HG03139 (cell line): ENCODE measurements around the gene FMNL2.
A peak's percentile ranks its signal among the peaks of the same experiment; 100 is the strongest.

Experiments
- ATAC-seq: cut with Tn5 transposase; IDR thresholded peaks from one replicate; pipeline ENCODE4 v1.9.1; 2021; ENCODE audit not compliant: unreplicated experiment

The FMNL2 gene

DNA sequence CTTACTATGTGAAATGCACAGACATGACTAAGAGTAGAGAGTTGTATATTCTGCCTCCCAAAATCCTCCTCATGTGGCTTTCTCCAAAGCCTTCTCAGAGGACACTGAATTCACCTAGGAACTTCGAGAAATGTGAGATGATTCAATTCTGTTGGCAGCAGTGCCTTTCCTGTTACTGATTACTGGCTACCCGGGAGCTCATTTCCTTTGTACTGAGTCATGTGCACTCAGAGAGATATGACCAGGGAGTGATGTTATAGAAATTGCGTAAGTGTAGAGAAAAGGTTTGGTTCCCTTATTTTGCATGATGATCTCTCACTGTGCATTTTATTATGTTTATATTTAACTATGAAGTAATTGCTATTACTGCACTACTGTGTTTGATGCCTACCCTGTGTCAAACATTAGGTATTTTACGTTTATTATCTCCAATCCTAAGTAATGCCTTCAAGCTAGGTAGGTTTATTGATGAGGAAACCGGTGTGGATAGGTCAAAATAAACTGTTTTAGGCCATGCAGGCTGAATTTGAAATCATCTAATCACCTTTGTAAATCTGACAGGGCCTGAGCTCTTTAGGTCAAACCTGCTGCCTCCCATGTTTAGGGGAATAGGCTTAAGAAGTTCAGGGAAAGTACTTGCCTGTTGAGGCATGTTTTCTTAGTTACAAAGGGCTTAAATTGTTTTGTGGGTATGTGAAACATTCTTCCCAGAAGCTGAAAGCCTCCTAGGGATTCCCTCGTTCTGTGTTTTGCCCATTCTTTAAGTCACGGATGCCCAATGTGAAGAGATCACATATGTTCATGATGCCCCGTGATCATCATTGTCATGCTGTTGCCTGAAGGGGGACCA lies 86.8 kb downstream of the FMNL2 start:
- peak; percentile 92 for ATAC-seq

DNA sequence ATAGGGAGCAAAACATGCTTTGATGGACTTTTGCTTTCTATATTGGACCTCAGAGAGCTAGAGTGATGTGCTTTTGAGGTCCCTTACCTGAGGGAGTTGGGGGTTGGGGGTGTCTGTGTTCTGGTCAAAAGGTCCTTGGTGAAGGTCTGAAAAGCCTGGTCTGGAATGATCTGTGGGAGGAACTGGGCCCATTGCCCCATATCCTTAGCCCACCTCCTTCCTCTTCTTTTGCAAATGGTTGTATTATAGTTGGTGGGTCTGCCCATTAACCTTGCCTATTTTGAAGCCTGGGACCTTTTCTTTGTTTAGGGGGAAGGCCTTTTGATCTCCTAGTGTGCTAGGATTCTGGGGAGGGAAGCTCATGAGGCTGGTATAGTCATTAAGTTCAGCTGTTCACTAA lies 88.7 kb downstream of the FMNL2 start:
- ATAC-seq, result no peak

DNA sequence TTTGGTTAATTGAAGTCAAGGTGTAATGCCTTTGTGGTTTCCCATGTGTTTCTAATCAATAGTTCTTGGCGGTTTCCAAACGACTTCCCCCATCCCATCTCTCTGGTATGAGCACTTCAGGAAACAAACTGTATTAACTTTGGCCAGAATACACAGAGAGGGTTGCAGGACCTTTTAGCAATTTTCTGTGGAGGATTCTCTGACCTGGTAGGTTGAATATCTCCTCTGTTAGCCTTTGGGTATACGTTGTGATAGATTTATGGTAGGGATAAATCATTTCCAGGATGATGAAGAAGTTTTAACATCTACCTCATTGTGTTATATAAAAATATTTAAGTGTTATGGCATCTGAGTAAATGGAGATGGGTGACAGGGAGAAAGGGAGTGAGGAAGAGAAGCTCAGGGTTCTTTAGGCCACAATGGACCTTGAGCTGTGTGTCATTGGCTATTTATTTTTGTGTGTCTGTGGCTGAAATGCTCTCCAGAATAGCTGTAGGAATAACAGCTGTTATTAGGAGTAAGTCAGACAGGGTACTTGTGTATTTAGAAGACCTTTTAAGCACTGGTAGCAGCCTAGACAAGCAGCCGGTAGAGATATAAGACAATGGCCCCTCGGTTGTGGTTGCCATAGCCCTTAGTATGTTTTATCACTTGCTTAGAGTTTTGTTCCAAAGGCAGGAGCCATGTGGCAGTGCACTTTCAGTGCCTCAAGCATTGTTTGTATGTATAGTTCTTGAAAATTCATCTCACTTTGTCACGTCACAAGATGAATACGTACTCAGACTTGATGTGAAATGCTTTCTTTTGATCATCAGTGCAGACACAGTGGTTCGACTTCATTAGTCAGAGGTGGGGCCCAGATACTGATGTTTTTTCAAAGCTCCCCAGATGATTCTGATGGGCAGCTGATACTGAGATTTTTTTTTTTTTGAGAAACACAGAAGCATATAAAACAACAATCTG lies 91.1 kb downstream of the FMNL2 start:
- ATAC-seq, result no peak

DNA sequence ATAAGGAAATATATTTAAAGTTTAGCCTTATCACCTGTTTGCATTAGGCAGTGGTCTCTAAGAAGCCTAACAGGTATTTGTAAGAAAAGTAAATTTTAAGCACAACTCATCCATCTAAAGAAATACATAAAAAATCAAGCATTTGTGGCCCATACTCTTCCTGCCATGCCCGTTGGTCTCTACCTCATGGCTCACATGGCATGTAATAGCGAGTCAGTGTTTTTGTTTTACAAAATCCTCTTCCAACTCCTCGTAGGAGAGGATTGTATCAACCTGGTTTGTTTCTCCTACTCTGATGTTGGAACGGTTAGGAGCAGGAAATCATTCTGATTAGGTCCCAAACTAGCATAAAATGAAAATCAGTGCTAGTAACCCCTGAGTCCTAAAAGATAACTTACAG lies 91.8 kb downstream of the FMNL2 start:
- no peak for ATAC-seq

DNA sequence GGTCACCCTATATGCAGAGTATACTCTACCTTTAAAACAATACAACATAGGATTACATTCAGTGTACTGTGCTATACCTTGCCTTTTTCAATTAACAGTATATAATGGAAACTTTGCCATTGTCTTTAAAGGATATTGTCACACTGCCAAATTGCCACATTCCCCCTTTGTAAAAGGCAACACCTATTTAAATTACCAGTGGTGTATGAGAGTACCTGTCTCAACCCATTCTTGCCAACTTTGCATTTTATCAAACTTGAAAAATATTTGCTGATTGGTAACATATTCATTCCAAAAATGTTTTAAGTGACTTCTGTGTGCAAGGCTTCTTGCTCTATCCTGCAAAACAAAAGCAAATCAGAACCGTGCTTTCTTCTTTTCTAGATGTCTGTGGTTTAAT lies 92.9 kb downstream of the FMNL2 start:
- ATAC-seq, result no peak

DNA sequence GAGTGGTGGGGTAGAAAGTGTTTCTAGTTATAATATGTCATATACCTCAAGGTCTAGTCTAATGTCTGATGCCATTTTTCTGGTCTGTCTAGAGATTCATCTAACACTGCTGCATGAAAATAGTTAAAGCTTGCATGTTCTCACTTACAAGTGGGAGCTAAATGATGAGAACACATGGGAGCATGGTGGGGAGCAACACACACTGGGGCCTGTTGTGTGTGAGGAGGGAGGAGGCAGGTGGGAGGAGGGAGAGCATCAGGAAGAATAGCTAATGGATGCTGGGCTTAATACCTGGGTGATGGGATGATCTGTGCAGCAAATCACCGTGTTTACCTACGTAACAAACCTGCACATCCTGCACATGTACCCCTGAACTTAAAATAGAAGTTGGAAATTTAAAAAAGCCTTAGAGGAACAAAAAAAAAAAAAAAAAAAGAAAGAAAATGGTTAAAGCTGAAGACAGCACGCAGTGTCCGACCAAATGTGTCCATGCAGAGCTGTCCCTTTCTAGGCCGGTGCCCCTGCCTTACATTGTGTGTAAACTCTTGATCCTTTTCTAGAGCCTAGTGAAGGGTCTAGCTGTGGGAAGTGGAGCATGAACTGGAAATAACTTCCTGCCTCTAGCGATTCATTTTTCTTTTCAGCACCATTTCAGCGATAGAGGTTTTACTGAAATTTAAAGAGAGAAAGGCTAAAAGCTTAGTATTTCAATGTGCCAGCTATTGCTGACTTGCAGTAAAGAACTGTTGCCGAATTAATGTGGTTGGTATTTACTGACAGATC lies 94.0 kb downstream of the FMNL2 start:
- ATAC-seq, result no peak

DNA sequence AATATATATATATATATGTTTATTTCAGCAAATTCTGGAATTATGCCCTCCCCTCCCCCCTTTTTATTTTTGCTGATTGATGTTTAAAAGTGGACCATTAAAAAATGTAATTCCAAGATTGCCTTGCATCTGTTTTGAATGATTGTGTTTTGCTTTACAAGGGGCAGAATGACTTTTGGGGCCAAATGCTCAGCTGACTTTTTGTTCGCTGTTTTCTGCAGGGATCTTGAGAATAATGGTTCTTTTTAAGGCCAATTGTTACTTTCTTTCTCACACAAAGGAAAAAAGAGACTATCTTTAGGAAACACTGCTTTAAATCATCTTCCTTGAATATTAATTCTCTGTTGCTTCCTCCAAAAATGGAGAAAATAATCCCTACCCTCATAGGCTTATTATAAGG lies 95.9 kb downstream of the FMNL2 start:
- no peak for ATAC-seq

DNA sequence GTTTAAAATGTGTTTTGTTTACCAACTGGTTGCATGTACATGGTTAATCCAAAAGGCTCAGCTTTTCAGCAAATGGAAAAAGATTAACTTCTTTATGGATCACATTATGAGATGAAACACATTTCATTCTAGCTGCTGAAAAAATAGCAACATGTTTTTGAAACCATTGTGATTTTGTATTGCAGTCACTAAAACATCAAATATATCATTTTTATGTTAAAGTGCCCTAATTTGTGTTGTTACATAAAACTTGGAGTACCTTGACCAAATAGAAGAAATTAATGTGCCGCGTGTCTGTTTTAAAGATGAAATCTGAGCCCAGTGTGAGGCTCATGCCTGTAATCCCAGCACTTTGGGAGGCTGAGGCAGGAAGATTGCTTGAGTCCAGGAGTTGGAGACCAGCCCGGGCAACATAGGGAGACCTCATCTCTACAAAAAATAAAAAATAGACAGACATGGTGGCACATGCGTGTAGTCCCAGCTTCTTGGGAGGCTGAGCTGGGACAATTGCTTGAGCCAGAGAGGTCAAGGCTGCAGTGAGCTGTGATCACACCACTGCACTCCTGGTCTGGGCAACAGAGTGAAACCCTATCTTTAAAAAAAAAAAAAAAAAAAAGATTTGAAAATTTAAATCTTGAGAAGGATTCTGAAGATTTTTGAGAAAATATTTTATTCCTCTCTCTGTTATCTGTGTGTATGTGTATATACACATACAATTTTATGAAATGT lies 96.6 kb downstream of the FMNL2 start:
- ATAC-seq, result no peak

DNA sequence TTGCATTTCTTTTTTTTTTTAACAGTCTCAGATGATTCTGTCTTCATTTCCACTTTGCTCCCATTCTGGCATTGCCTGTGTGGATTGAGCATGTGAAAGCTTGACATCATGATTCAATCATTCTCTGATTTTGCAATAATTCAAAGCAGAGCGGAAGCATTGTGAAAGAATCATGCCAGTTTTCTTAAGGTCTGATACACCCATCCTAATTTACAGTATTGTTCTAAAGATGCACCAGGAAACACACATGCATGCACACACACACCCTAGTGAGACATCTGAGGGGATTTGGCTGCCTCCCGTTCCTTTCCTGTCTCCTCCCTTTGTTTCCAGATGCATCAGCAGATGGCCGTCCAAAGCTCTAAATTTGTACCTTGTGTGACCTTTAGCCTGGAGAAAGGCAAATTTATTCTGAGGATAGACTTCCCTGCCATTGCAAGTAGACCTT lies 97.3 kb downstream of the FMNL2 start:
- no peak for ATAC-seq

DNA sequence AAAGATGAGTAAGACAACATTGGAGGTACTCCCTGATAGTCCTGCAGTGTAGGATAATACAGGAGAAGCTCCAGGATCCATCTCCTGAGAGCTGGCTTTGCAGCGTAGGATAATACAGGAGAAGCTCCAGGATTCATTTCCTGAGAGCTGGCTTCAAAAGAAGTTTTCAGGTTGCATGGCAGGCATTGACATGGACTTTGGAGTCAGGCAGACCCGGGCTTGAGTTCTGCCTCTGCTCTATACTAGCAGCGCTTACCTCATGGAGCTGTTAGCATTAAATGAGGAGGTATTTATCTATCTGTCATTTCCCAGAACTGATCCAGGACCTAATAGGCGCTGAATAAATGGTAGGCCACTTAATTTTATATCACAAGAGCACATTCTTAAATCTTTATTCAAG lies 97.8 kb downstream of the FMNL2 start:
- ATAC-seq, result no peak

DNA sequence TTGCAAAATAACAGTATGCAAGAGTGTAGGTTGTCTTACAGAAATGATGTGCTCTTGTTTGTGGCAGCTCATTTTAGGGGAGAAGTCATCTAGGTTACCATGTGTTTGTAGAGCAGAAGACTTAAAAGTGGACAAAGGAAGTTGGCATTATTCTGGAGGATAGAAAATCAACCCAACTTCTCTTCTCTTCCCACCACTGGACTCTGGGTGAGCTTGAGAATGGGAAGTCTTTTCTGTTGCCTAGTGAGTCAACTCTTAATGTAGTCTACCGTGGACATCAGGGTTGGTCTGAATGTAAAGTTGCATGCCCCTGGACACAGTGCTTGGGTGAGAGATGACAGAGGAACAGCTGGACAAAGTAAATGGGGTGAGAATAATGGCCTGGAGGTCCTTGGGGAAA lies 98.3 kb downstream of the FMNL2 start:
- no peak for ATAC-seq

DNA sequence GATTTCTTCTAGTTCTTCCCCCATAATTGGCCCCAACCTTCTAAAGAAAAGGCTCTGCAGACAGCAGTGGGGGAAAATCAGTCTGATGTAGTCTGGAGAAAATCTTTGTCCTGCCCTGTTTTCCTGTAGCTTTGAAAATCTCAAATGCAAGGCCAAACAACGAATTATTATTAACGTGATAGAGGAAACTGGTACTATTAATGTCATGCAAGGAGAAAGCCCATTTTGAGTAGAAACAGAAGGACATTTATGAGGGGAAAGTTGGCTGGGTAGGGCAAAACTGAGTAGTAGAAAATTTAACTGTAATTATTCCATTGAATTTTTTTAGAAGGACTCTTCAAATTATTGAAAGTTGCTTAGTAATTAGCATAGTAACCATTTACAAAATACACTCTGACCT lies 98.8 kb downstream of the FMNL2 start:
- no peak for ATAC-seq

DNA sequence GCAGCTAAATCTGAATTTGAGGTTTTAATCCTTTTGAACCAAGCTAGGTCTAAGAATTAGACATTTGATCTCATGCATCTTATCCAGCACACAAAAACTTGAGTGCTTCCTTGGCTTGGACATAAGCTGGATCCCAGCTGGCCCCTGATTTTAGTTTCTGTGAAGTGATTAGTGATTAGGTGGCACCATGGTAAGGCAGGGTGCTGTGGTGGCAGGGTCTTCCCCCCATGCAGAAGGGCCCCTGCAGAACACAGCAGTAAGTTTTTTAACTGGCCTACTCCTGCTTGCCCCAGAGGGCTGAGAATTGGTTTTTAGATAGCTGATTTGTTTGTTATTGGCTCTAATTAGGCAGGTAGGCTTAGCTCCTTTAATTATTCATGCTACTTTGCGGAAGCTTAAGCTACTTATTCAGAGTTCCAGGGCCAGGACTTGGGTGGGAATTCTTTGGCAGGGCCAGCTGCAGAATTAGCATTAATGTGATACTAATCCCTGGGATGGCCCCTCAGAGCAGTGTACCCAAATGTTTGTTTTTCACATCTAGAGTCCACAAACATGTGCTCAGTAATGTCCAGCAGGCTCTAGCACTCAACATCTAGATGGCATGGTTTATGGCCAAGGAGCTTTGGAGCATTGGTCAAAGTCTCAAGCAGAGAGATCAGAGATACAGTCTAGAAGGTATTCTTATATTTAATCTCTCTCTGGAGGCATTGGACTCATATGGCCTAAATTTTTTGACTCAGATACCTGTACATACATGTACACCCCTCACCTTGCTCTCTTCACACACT lies 99.6 kb downstream of the FMNL2 start:
- no peak for ATAC-seq

DNA sequence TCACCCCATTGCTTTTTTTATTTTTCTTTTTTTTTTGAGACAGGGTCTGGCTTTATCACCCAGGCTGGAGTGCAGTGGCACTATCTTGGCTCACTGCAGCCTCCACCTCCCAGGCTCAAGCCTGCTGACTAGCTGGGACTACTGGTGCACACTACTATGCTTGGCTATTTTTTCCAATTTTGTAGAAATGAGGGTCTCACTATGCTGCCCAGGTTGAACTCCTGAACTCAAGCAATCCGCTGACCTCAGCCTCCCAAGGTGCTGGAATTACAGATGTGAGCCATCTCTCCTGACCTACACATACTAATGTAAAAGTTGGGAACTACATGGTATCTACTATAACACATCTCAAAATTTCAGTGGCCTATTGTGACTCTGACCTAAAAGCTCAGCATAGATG lies 101.2 kb downstream of the FMNL2 start:
- no peak for ATAC-seq

DNA sequence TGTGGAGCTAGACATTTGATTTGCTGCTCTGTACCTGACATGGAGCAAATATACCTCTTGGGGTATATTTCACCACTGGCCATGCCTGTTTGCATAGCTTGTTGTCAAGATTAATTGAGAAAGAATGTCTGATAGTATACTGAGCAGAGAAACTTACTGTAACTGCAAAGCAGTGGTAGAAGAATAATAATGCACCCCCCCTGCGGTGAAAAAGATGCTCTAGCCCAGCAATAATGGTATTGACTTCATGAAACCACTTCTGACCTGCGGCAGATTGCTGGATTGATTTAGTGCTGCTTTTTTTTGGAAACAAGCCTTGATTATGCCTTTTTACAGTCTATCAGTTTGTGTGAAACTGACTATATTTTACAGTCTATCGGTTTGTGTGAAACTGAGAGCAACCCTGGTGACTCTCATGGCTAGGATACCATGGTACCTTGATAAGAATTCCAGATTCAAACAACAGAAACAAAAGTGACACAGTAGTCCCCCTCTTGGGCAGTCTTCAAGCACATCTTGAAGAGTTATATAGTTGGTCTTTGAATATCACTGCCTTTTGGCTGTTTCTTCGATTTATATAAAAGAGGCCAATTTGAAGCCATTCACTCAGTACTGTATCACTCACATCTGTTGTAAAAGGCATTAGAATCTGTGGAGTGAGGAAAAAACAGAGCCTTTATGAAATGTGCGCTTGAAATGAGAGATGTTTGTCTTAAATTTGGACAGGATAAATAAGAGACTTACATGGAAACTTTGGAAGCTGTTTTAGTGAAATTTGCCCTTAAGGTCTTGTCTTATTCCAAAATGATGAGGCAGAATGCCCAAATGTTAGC lies 102.5 kb downstream of the FMNL2 start:
- no peak for ATAC-seq

DNA sequence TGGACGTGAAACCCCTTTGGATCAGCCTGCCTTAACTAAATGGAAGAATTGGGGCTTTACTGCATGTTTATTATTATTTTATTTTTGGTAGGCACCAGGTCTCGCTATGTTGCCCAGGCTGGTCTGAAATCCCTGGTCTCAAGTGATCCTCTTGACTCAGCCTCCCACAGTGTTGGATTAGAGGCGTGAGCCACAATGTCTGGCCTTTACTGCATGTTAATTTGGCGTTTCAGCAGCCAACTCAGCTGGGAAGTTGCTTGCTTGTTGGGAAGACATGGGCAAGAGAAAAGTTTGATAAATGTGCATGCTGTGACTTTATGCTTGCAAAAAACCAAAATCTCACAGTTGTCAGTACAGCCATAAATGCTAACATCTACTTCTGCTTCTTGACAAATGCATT lies 105.1 kb downstream of the FMNL2 start:
- ATAC-seq, result no peak

DNA sequence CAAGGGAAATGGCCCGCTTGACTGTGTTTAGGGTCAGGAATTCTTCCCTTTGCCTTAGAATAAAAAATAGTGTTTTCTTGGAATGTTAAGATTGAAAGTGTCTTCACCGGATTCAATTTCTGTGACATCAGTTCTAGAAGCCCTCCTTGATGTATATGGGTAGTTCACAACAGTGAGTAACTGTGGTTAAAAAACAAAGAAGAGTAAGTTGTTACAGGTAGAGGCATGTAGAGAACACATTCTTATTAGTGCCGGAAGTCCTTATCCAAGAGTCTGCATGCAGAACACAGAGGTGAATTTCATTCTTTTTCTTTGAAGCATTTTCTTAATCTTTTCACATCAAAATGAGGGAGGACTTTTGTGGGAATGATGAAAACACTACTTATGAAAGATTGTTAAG lies 105.5 kb downstream of the FMNL2 start:
- ATAC-seq, result no peak

DNA sequence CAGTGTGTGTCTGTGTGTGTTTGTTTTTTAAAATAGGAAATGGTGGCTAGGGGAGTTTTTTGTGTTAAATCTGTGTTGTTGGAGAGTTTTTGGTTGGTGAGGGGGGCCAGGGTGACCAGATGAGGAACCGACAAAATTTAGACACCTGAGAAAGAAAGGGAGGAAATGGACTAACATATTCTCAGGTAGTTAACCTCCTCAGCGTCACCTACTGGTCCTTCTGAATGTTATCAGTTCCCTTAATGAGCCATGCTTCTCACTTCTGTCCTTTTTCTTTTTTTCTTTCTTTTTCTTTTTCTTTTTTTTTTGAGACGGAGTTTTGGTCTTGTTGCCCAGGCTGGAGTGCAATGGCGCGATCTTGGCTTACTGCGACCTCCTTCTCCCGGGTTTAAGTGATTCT lies 107.0 kb downstream of the FMNL2 start:
- no peak for ATAC-seq

DNA sequence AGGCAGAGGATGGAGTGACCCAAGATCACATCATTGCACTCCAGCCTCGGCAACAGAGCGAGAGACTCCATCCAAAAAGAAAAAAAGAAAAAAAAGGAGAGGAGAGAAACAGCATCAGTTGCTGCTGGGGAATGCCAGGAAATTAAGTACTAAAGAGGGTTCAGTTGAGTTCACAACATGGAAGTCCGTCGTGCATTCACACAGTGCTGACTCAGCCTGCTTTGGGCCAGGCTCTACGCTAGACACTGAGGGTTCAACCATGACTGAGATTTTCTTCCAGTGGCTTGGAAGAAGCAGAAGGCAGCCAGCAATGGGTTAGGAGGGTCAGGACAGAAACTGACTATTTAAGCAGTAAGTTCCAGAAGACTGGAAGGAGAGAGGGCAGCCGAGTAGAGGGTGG lies 108.8 kb downstream of the FMNL2 start:
- no peak for ATAC-seq
